HEK293 (cell line): ENCODE results near the gene MPPED2.

ENCODE experiments used
- ZNF132 ChIP-seq: fragments of 450-650 bp; formaldehyde crosslinking; IDR thresholded peaks from 2 replicates; pipeline ENCODE4 v1.5.1; 2017; ENCODE audit warnings: missing biosample characterization, missing genetic modification characterization, borderline replicate concordance
- ZNF544 ChIP-seq: fragments of 450-650 bp; formaldehyde crosslinking; IDR thresholded peaks from 2 replicates; pipeline ENCODE4 v1.5.0; 2017; ENCODE audit warnings: missing biosample characterization, missing genetic modification characterization
- TF ChIP-seq, protein P1 (sequence below): fragments of 450-650 bp; formaldehyde crosslinking; IDR thresholded peaks from 2 replicates; pipeline ENCODE4 v1.5.1; 2016; ENCODE audit warnings: missing biosample characterization, missing genetic modification characterization

DNA sequence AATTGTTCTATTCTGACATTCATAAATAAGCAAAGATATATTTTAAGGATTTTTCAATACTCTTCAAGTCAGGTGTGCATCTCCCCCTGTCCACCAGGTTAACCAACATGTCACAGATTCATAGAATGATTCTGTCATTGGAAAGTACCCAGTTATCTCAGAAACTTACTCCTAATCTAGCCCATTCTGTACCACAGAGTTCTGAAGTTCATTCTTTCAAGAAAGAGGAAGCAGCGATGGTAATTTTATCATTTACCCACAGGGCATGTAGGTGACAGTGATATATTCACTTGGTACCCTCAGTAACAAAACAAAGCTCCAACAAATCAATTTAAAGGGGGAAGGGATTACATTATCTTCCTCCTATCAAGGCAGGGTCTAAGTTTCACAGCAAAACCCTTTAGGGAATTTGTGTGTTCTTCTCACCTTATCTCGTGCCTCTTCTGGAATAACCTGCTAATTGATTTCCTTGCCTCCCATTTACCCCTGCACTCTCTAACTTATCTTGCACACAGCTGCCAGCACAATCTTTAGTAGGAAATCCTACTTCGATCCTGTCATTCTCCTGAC is 19.0 kb upstream of the MPPED2 start:
- TF ChIP-seq ZNF544 (no peak), ZNF132 (tag by site-specific recombination) (no peak)
- TF ChIP-seq, protein P1, sequence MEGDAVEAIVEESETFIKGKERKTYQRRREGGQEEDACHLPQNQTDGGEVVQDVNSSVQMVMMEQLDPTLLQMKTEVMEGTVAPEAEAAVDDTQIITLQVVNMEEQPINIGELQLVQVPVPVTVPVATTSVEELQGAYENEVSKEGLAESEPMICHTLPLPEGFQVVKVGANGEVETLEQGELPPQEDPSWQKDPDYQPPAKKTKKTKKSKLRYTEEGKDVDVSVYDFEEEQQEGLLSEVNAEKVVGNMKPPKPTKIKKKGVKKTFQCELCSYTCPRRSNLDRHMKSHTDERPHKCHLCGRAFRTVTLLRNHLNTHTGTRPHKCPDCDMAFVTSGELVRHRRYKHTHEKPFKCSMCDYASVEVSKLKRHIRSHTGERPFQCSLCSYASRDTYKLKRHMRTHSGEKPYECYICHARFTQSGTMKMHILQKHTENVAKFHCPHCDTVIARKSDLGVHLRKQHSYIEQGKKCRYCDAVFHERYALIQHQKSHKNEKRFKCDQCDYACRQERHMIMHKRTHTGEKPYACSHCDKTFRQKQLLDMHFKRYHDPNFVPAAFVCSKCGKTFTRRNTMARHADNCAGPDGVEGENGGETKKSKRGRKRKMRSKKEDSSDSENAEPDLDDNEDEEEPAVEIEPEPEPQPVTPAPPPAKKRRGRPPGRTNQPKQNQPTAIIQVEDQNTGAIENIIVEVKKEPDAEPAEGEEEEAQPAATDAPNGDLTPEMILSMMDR, result no peak
